Retinal pigment epithelial cell (primary cell): Measurements from ENCODE around the gene CASP8.

Experiments
- DNase-seq: peaks from one replicate; pipeline ENCODE4 v3.0.0-alpha.2; 2010; ENCODE audit warnings: low read depth
- H3K4me3 ChIP-seq: 2 replicates; pipeline ENCODE4 v1.5.1; 2011; ENCODE audit warnings: mild to moderate bottlenecking, low read length, control low read depth, moderate library complexity
- CTCF ChIP-seq: conservative IDR thresholded peaks from 2 replicates; pipeline ENCODE4 v1.5.1; 2011; ENCODE audit warnings: low read depth, low read length, control low read depth, inconsistent platforms

Gene CASP8

DNA sequence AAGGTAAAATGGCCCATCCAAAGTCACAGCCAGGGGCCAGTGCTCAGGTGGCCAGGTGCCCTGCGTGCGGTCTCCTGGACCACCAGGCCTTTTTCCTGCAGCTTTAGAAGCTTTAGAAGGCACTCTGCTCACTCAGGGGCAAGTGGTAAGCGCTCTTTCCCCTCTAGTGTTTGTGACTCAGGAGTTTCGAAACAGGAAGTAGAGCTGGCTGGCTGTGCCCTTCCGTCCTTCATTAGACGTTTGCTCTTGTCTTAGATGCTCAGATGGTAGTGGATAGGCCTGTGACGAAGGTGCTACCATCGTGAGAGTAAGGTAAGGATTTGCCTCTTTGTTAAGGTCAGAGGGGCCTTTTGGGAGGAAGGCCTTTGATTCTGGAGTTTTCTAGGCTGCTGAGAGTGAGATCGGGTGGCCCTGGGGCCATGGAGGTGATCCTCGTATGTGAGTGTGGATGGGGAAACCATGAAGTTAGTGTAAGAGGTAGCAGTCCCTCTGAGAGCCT is at the start of gene CASP8:
Gene CASP8, plus strand, starts transcription at position 235 of the 499 bp plus-strand sequence. CDS start 5,951 bp downstream, outside the sequence.
- TF ChIP-seq CTCF, result no peak
- no peak within 1 kb of the TSS for H3K4me3 ChIP-seq
- no peak for DNase-seq

- no peak for DNase-seq
- H3K4me3 ChIP-seq, result no peak overlapping the region
- no peak for TF ChIP-seq CTCF
These were observed 44.4 kb upstream of the CASP8 start for GRCh38 chr2:201215963-201216362.

DNA sequence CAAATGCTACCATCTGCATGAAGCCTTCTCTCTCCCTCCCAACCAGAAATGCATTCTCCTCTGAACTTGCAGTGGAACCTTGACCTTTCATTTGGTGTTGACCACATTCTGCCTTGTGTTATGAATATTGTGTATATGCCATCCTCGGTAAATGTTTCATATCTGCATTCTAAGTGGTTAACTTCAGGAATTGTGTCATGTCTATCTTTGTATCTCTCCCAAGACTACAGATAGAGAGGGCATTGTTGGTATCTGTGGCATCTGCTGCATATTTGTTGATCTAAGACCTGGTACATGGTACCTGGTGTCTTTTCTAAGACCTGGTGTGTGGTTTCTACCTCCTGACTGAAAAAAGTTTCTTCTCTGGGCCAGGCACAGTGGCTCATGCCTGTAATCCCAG is 43.4 kb upstream of the CASP8 start:
- DNase-seq, result no peak
- TF ChIP-seq CTCF, result no peak
- H3K4me3 ChIP-seq, result no peak overlapping the region

DNA sequence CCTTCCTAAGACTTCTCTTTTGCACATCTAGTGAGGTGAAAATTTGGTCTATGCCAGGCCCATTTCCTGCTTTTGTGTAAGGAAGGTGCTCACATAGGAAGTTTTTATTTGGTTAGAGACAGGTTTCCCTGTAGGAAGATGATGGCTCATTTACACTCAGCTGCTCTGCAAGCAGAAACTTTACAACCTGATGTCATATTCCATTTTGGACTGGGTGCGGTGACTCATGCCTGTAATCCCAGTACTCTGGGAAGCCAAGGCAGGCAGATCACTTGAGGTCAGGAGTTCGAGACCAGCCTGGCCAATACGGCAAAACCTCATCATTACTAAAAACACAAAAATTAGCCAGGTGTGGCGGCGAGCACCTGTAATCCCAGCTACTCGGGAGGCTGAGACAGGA is 41.6 kb upstream of the CASP8 start:
- DNase-seq, result no peak
- no peak overlapping the region for H3K4me3 ChIP-seq
- no peak for TF ChIP-seq CTCF

- no peak for DNase-seq
- no peak overlapping the region for H3K4me3 ChIP-seq
- no peak for TF ChIP-seq CTCF
These were observed 40.8 kb upstream of the CASP8 start for GRCh38 chr2:201219328-201220096.

GRCh38 chr2:201220102-201220570 is 40.2 kb upstream of the CASP8 start:
- DNase-seq, result no peak
- H3K4me3 ChIP-seq, result no peak overlapping the region
- no peak for TF ChIP-seq CTCF
